Hypothalamus (tissue), 51 donors: ENCODE results near the gene ZNF582.

ENCODE experiments used
- DNase-seq, 51 donors: peaks; one replicate each; lab custom pipeline; 2025; lab: John Stamatoyannopoulos, UW

The ZNF582 gene

GRCh38 chr19:56393119-56394012, at the start of gene ZNF582:
Gene ZNF582, minus strand, starts transcription at chr19:56393534. Its CDS starts 1,782 bp downstream, at chr19:56391752.
- peak; percentile 57 to 97 (median 91) for DNase-seq

DNA sequence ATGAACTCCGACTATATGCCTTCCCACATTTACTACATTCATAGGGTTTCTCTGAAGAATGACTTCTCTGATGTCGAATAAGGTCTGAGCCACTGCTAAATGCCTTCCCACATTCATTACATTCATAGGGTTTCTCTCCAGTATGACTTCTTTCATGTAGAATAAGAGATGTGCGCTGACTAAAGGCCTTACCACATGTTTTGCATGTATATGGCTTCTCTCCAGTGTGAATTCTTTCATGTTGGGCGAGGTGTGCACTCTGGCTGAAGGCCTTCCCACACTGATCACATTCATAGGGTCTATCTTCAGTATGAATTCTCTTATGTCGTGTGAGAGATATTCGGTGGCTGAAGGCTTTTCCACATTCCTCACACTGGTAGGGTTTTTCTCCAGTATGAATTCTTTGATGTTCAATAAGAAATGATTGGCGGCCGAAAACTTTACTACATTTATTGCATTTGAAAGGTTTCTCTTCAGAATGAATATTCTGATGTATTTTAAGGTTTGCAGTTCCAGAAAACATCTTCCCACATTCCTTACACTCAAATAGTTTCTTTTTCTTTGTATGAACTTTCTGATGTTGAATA, 48.0 kb upstream of the ZNF582 start:
- no peak for DNase-seq

- DNase-seq = no peak
These were observed 30.6 kb upstream of the ZNF582 start for GRCh38 chr19:56423985-56424353.

- no peak for DNase-seq
These were observed 30.1 kb upstream of the ZNF582 start for GRCh38 chr19:56423276-56423984.

- DNase-seq = no peak
These were observed 11.7 kb upstream of the ZNF582 start for GRCh38 chr19:56405062-56405461.

DNA sequence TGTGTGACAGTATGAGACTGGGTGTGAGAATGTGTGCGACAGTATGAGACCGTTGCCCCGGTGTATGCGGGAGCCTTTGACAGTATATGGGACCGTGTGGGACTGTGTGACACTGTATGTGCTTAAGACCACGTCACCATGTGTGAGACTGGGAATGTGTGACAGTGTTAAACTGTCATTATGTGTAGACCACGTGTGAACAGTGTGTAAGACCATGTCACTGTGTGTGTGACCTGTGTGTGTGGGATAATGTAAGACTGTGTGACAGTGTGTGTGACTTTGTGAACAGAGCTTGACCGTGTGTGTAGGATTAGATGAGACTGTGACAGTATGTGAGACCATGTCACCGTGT, 11.3 kb upstream of the ZNF582 start:
- DNase-seq = peak in 2 of 51 donors; percentile 28 to 30

- peak; percentile 80 to 97 (median 91) for DNase-seq
These were observed 10.7 kb upstream of the ZNF582 start, which contains the start of gene ZNF583 for GRCh38 chr19:56403764-56404704. Gene ZNF583, plus strand, starts transcription at chr19:56404332. Its CDS starts 2,783 bp downstream, at chr19:56407115.

- peak in 2 of 51 donors; percentile 4 to 67 for DNase-seq
These were observed 9.9 kb upstream of the ZNF582 start for GRCh38 chr19:56403261-56403660.

- no peak for DNase-seq
These were observed 7.2 kb upstream of the ZNF582 start for GRCh38 chr19:56400485-56400884.

DNA sequence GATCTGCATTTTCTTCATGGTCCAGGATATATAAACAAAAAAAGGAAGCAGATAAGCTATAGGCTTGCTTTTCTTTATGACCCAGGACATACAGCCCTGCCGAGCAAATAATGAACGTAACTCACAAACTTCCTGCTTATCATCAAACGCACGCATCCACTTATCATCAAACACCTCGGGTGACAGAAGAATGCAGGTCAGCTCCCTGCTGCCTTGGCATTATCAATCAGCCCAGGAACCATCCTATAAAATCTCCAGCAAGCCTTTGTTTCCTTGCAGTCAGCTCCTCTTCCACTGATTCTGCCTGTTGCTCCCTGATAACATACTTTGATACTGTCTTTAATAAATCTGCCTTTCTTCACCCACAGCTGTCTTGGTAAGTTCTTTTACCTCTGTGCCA, 5.5 kb upstream of the ZNF582 start:
- no peak for DNase-seq

- DNase-seq = no peak
These were observed 9.3 kb downstream of the ZNF582 start for GRCh38 chr19:56383826-56384605.

GRCh38 chr19:56377105-56377924, 16.0 kb downstream of the ZNF582 start:
- DNase-seq = no peak

- DNase-seq = no peak
These were observed 21.1 kb downstream of the ZNF582 start for GRCh38 chr19:56372281-56372680.

GRCh38 chr19:56369886-56370676, 23.3 kb downstream of the ZNF582 start:
- no peak for DNase-seq

GRCh38 chr19:56367829-56368711, 25.3 kb downstream of the ZNF582 start:
- peak; percentile 33 to 97 (median 78) for DNase-seq

GRCh38 chr19:56360841-56361240, 32.5 kb downstream of the ZNF582 start:
- no peak for DNase-seq

GRCh38 chr19:56356944-56357343, 36.4 kb downstream of the ZNF582 start:
- DNase-seq = no peak
